HG03439 (cell line): ENCODE results near the gene REXO5.
"Not testable (repeated sequence)": the region's sequence is repeated elsewhere in the genome, so short reads cannot be mapped to it uniquely, and the experiment has no call there.

Experiments
- ATAC-seq: cut with Tn5 transposase; IDR thresholded peaks from one replicate; pipeline ENCODE4 v1.9.1; 2021; ENCODE audit warnings: mild to moderate bottlenecking, moderate library complexity; ENCODE audit not compliant: unreplicated experiment

Gene REXO5

GRCh38 chr16:20846030-20846429 lies 39.7 kb downstream of the REXO5 start:
- ATAC-seq = no peak

- no peak for ATAC-seq
Measured at GRCh38 chr16:20846551-20846950, 40.2 kb downstream of the REXO5 start.

GRCh38 chr16:20847550-20847949 lies 41.2 kb downstream of the REXO5 start:
- ATAC-seq = no peak

- no peak for ATAC-seq
Measured at GRCh38 chr16:20849589-20850390, 43.5 kb downstream of the REXO5 start.

GRCh38 chr16:20850981-20851380 lies 44.7 kb downstream of the REXO5 start:
- ATAC-seq = no peak

GRCh38 chr16:20851601-20852000 lies 45.3 kb downstream of the REXO5 start:
- no peak for ATAC-seq

- ATAC-seq = no peak
Measured at GRCh38 chr16:20853143-20853542, 46.8 kb downstream of the REXO5 start.

GRCh38 chr16:20853981-20854620 lies 47.8 kb downstream of the REXO5 start:
- ATAC-seq = no peak

- no peak for ATAC-seq
Measured at GRCh38 chr16:20854963-20855362, 48.6 kb downstream of the REXO5 start.

GRCh38 chr16:20857281-20857680 lies 51.0 kb downstream of the REXO5 start:
- no peak for ATAC-seq

GRCh38 chr16:20859229-20859628 lies 52.9 kb downstream of the REXO5 start:
- ATAC-seq = no peak

GRCh38 chr16:20859699-20860098 lies 53.4 kb downstream of the REXO5 start:
- no peak for ATAC-seq

- no peak for ATAC-seq
Measured at GRCh38 chr16:20860361-20860760, 54.0 kb downstream of the REXO5 start.

GRCh38 chr16:20860995-20861394 lies 54.7 kb downstream of the REXO5 start:
- not testable (repeated sequence) for ATAC-seq

GRCh38 chr16:20862162-20862960 lies 56.0 kb downstream of the REXO5 start:
- ATAC-seq = no peak

- ATAC-seq = not testable (repeated sequence)
Measured at GRCh38 chr16:20864376-20864775, 58.0 kb downstream of the REXO5 start.

GRCh38 chr16:20865420-20866131 lies 59.2 kb downstream of the REXO5 start:
- ATAC-seq = peak; percentile 78

- no peak for ATAC-seq
Measured at GRCh38 chr16:20866145-20866772, 59.9 kb downstream of the REXO5 start.

- ATAC-seq = no peak
Measured at GRCh38 chr16:20866801-20867200, 60.5 kb downstream of the REXO5 start.

GRCh38 chr16:20867585-20867984 lies 61.3 kb downstream of the REXO5 start:
- ATAC-seq = no peak

- ATAC-seq = no peak
Measured at GRCh38 chr16:20868890-20869289, 62.6 kb downstream of the REXO5 start.
